GM12891 (cell line): ENCODE measurements around the gene PCSK4.
A peak's percentile ranks its signal among the peaks of the same experiment; 100 is the strongest.

Experiments
- DNase-seq: peaks from one replicate; pipeline ENCODE4 v3.0.0; 2011; ENCODE audit warnings: low spot score; ENCODE audit not compliant: insufficient read length
- FAIRE-seq: peaks from 2 replicates; lab custom pipeline; 2011; peaks lifted over from hg19 to GRCh38; lab: Jason Lieb, UNC
- PAX5 ChIP-seq: IDR thresholded peaks from 2 replicates; pipeline ENCODE4 v1.6.1; 2011; ENCODE audit warnings: low read length, moderate library complexity, mild to moderate bottlenecking; ENCODE audit not compliant: insufficient read depth, severe bottlenecking
- POLR2A ChIP-seq: IDR thresholded peaks from 2 replicates; pipeline ENCODE4 v1.6.1; 2011; ENCODE audit warnings: low read depth, low read length, control low read depth
- POLR2AphosphoS5 ChIP-seq: IDR thresholded peaks from 2 replicates; pipeline ENCODE4 v1.6.1; 2011; ENCODE audit warnings: low read depth, low read length, control low read depth
- POU2F2 ChIP-seq: IDR thresholded peaks from 2 replicates; pipeline ENCODE4 v1.6.1; 2011; ENCODE audit warnings: low read depth, mild to moderate bottlenecking, control low read depth, low read length, moderate library complexity
- SPI1 ChIP-seq: IDR thresholded peaks from 2 replicates; pipeline ENCODE4 v1.6.1; 2011; ENCODE audit warnings: low read depth, low read length, control low read depth
- TAF1 ChIP-seq: IDR thresholded peaks from 2 replicates; pipeline ENCODE4 v1.6.1; 2011; ENCODE audit warnings: low read depth, low read length, control low read depth

Gene PCSK4

GRCh38 chr19:1455336-1456120 lies 34.6 kb downstream of the PCSK4 start:
- DNase-seq (no peak), FAIRE-seq (peak; percentile 45)
- TF ChIP-seq POLR2A (no peak), POU2F2 (no peak), SPI1 (peak; percentile 49), TAF1 (no peak)

GRCh38 chr19:1455002-1455335 lies 35.2 kb downstream of the PCSK4 start:
- no peak for DNase-seq

GRCh38 chr19:1453525-1454364 lies 36.4 kb downstream of the PCSK4 start:
- peak; percentile 50 for FAIRE-seq
- no peak for TF ChIP-seq TAF1
- no peak for TF ChIP-seq POLR2AphosphoS5
- TF ChIP-seq POU2F2: no peak
- TF ChIP-seq SPI1: no peak
- no peak for TF ChIP-seq POLR2A
- TF ChIP-seq PAX5: no peak
- DNase-seq: no peak

More at GRCh38 chr19:1455002-1455335, 35.2 kb downstream of the PCSK4 start:
- FAIRE-seq: no peak
- no peak for TF ChIP-seq POU2F2
- TF ChIP-seq TAF1: no peak
- TF ChIP-seq SPI1: no peak
- TF ChIP-seq POLR2AphosphoS5: no peak
- no peak for TF ChIP-seq PAX5
- no peak for TF ChIP-seq POLR2A

GRCh38 chr19:1452802-1453524 lies 37.2 kb downstream of the PCSK4 start:
- no peak for DNase-seq

GRCh38 chr19:1451916-1452801 lies 38.0 kb downstream of the PCSK4 start:
- FAIRE-seq (no peak), DNase-seq (no peak)
- TF ChIP-seq TAF1 (no peak), POLR2AphosphoS5 (no peak), SPI1 (no peak), POLR2A (no peak; the same call in 1 of the 2 replicates)

More at GRCh38 chr19:1452802-1453524, 37.2 kb downstream of the PCSK4 start:
- TF ChIP-seq TAF1 (no peak), SPI1 (no peak), POLR2AphosphoS5 (no peak), PAX5 (no peak), POLR2A (no peak), POU2F2 (no peak)
- no peak for FAIRE-seq

- no peak for DNase-seq
- TF ChIP-seq POLR2AphosphoS5 (no peak), TAF1 (no peak), POU2F2 (no peak), POLR2A (no peak), SPI1 (no peak), PAX5 (no peak)
- FAIRE-seq: no peak
Observed at GRCh38 chr19:1450735-1451731, 39.1 kb downstream of the PCSK4 start.

GRCh38 chr19:1449467-1450442 lies 40.4 kb downstream of the PCSK4 start, which contains the start of gene APC2:
Gene APC2, plus strand, starts transcription at chr19:1450121. Its CDS starts 2,881 bp downstream, at chr19:1453002.
- DNase-seq: no peak
- no peak for TF ChIP-seq POLR2AphosphoS5
- TF ChIP-seq POLR2A: no peak
- no peak for FAIRE-seq

- FAIRE-seq (no peak), DNase-seq (no peak)
- TF ChIP-seq TAF1 (no peak), SPI1 (no peak)
Observed at GRCh38 chr19:1447944-1448343, 42.2 kb downstream of the PCSK4 start.
